GF-D8 (cell line): ENCODE measurements around the gene NF1.
A peak's percentile ranks its signal among the peaks of the same experiment; 100 is the strongest.
"Not testable (repeated sequence)": the region's sequence is repeated elsewhere in the genome, so short reads cannot be mapped to it uniquely, and the experiment has no call there.

ENCODE experiments used
- DNase-seq: peaks from one replicate; lab custom pipeline; 2025; lab: John Stamatoyannopoulos, UW

NF1 gene

GRCh38 chr17:31261601-31262000 lies 166.8 kb downstream of the NF1 start:
- DNase-seq = no peak

GRCh38 chr17:31262923-31263322 lies 168.1 kb downstream of the NF1 start:
- DNase-seq = not testable (repeated sequence)

- no peak for DNase-seq
These were observed 171.3 kb downstream of the NF1 start for GRCh38 chr17:31266042-31266441.

GRCh38 chr17:31269036-31269577 lies 174.3 kb downstream of the NF1 start:
- DNase-seq = no peak

GRCh38 chr17:31269578-31269983 lies 174.8 kb downstream of the NF1 start:
- DNase-seq = no peak

GRCh38 chr17:31272236-31272635 lies 177.5 kb downstream of the NF1 start:
- no peak for DNase-seq

GRCh38 chr17:31272803-31273202 lies 178.0 kb downstream of the NF1 start:
- DNase-seq = no peak

GRCh38 chr17:31273516-31273915 lies 178.7 kb downstream of the NF1 start:
- DNase-seq = no peak

- peak; percentile 74 for DNase-seq
These were observed 179.5 kb downstream of the NF1 start for GRCh38 chr17:31274252-31274651.

- no peak for DNase-seq
These were observed 180.3 kb downstream of the NF1 start for GRCh38 chr17:31275116-31275515.

GRCh38 chr17:31279401-31279800 lies 184.6 kb downstream of the NF1 start:
- no peak for DNase-seq

GRCh38 chr17:31281061-31281460 lies 186.3 kb downstream of the NF1 start:
- DNase-seq = no peak

- DNase-seq = no peak
These were observed 189.1 kb downstream of the NF1 start for GRCh38 chr17:31283841-31284240.

GRCh38 chr17:31286587-31286986 lies 191.8 kb downstream of the NF1 start:
- DNase-seq = no peak

- not testable (repeated sequence) for DNase-seq
These were observed 193.2 kb downstream of the NF1 start for GRCh38 chr17:31287932-31288331.

GRCh38 chr17:31289790-31290189 lies 195.0 kb downstream of the NF1 start:
- no peak for DNase-seq

GRCh38 chr17:31291820-31292219 lies 197.0 kb downstream of the NF1 start:
- no peak for DNase-seq

- no peak for DNase-seq
These were observed 198.8 kb downstream of the NF1 start for GRCh38 chr17:31293581-31293980.

- no peak for DNase-seq
These were observed 199.5 kb downstream of the NF1 start for GRCh38 chr17:31294231-31294630.

- peak; percentile 0 for DNase-seq
These were observed 200.2 kb downstream of the NF1 start for GRCh38 chr17:31294820-31295488.

- no peak for DNase-seq
These were observed 200.7 kb downstream of the NF1 start for GRCh38 chr17:31295489-31295871.

GRCh38 chr17:31296142-31296541 lies 201.4 kb downstream of the NF1 start:
- no peak for DNase-seq

- no peak for DNase-seq
These were observed 202.3 kb downstream of the NF1 start, which contains the start of gene OMG for GRCh38 chr17:31297090-31297489. Gene OMG, minus strand, starts transcription at chr17:31297239. Its CDS starts 908 bp downstream, at chr17:31296331.

GRCh38 chr17:31299624-31300023 lies 204.8 kb downstream of the NF1 start:
- no peak for DNase-seq
